ENCODE data around the gene SNCAIP. TPM values are rescaled to one million over a fixed set of nuclear protein-coding genes. Genes with fewer than 3 reads are reported as not detected.

The SNCAIP gene
- 10 to 100 TPM; 19.9 to 32.9 (median 31.0) TPM for polyA plus RNA-seq (ENCODE audit: insufficient read length in 4 of 4)

- DNase-seq (ENCODE audit: low read depth in 4 of 4, low spot score in 3 of 4), result no peak
Observed at GRCh38 chr5:122311961-122312590, at the start of gene SNCAIP. SNCAIP (plus strand) TSS chr5:122312237; CDS start chr5:122391135, 78,898 bp downstream.

DNA sequence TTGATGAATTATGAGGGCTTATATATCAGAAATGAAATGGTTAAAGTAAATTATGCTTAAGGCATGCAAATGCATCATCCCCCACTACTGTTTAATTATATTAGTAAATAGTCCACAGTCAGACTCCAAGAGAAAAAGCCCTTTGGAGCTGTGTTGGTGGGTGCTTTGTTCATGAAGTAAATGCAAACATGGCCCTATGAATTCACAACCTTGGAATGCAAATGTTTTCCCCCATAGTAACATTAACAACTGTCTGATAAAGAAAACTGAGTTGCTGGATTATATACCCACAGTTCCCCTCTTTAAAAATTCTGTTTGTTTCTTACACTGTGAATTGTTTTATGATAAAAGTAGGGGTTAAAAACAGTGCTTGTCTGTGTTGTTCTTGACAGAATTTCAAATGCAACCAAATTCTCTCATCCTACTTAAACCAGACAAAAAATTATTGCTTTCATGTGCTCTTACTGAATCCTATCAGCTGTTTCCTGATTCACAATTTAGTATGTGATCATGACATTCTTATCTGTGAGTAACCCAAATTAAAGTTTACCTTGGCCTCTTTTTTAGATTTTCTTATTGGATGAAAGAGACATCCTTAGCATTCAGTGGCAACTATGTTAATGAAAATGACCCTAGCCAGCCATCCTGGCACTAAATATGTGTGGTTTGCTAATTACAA is 48.5 kb upstream of the SNCAIP start:
- DNase-seq (ENCODE audit: low read depth in 4 of 4, low spot score in 3 of 4), result no peak

- DNase-seq (ENCODE audit: low read depth in 4 of 4, low spot score in 3 of 4), result no peak
Observed at GRCh38 chr5:122264610-122265009, 47.4 kb upstream of the SNCAIP start.

- no peak for DNase-seq (ENCODE audit: low read depth in 4 of 4, low spot score in 3 of 4)
Observed at GRCh38 chr5:122267185-122267584, 44.9 kb upstream of the SNCAIP start.

DNA sequence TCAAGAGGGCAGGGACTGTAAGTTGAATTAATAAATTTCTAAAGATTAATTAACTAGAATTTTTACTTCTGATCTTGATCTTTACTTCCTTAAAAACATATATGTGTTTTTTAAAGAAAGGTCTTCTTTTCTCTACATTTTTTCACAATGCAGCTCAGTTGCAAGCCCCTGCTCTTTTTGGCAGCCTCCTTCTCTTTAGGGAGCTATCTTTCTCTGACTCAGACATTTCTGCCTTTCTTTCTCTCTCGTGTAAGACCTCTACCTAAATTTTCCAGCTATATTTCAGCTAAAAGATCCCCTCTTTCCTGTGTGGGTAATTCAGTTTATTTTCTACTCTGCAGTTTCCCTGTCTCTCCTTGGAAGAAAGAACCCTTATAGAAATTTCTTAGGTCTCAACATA is 38.3 kb upstream of the SNCAIP start:
- DNase-seq (ENCODE audit: low read depth in 4 of 4, low spot score in 3 of 4), result no peak

DNA sequence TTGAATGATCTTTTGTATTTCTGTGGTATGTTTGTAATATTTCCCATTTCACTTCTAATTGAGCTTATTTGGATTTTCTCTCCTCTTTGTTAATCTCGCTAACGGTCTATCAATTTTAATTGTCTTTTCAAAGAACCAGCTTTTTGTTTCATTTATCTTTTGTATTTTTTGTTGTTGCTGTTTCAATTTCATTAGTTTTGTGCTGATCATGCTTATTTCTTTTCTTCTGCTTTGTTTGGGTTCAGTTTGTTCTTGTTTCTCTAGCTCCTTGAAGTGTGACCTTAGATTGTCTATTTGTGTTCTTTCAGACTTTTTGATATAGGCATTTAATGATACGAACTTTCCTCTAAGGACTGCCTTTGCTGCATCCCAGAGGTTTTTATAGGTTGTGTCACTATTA is 28.4 kb upstream of the SNCAIP start:
- no peak for DNase-seq (ENCODE audit: low read depth in 4 of 4, low spot score in 3 of 4)

DNA sequence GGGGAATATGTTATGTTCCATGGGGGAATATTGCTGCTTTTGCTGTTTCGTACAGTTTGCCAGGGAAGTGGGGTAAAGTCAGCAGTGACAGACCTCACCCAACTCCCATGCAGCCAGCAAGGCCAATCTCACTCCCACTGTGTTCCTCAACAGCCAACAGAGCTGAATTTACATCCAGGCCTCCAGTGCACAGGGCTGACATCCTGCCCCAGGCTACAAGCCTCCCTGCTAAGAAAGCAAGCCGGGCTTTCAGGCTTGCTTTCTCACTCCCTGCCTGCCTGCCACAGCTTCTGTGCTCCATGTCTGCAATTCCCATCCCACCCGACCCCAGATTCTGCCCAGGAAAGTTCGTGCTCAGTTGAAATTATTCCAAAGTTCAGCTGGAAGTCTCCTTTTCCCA is 25.5 kb upstream of the SNCAIP start:
- no peak for DNase-seq (ENCODE audit: low read depth in 4 of 4, low spot score in 3 of 4)

DNA sequence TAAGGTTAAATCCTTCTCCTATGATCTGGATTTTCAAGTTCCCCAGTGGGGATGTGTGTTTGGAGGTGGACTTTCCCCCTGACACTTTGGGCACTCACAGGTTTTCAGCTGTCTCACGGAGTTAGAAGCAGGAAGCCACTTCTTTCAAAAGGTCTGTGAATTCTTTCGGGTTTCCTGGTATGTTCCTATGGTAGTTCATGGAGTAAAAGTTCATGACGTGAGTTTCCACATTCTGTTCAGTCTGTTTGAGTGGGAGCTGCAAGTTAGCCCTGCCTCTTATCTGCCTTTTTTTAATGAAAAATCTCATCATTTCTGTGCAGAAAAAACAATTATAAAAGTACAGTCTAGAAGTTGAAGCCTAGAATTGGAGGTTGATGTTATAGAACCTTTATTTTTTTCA is 24.9 kb upstream of the SNCAIP start:
- DNase-seq (ENCODE audit: low read depth in 4 of 4, low spot score in 3 of 4), result no peak

- DNase-seq (ENCODE audit: low read depth in 4 of 4, low spot score in 3 of 4), result no peak
Observed at GRCh38 chr5:122291000-122291901, 20.8 kb upstream of the SNCAIP start.

- peak in 1 of 4 donors; percentile 38 for DNase-seq (ENCODE audit: low read depth in 4 of 4, low spot score in 3 of 4)
Observed at GRCh38 chr5:122292332-122292731, 19.7 kb upstream of the SNCAIP start.

DNA sequence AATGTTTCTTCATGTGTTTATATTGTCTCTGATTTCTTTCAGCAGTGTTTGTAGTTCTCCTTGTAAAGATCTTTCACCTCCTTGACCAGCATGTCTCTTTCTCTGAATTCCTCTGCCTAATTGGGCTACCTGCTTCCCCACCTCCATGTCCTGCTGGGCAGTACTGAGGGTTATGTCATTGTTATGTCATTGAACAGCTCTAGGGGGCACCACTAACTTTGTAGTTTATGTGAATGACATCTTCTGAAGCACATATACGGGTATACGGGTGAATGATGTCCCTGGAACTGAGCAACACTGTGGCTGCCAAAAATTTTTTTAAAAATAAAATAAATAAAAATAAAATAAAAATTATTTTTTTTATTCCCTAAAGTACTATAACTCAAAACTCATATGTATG is 16.9 kb upstream of the SNCAIP start:
- no peak for DNase-seq (ENCODE audit: low read depth in 4 of 4, low spot score in 3 of 4)

DNA sequence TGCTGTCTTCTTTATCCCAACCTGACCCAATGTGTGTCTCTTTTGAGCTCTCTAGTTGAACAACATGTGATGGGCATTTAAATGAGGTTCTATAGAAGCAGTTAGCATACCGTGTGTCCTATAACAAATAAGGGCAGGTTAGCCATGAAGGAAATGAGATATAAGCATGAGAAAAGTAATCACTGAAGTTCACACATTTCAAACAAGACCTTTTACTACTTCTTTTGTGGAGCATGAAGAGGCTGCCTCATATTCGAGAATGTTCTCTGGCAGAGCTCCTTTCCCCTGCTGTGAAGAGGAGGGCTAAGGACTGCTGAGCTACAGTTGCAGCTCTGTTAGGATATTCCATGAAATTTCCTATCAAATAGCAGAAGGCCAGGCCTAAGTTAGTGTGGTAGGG is 15.2 kb upstream of the SNCAIP start:
- DNase-seq (ENCODE audit: low read depth in 4 of 4, low spot score in 3 of 4), result no peak

DNA sequence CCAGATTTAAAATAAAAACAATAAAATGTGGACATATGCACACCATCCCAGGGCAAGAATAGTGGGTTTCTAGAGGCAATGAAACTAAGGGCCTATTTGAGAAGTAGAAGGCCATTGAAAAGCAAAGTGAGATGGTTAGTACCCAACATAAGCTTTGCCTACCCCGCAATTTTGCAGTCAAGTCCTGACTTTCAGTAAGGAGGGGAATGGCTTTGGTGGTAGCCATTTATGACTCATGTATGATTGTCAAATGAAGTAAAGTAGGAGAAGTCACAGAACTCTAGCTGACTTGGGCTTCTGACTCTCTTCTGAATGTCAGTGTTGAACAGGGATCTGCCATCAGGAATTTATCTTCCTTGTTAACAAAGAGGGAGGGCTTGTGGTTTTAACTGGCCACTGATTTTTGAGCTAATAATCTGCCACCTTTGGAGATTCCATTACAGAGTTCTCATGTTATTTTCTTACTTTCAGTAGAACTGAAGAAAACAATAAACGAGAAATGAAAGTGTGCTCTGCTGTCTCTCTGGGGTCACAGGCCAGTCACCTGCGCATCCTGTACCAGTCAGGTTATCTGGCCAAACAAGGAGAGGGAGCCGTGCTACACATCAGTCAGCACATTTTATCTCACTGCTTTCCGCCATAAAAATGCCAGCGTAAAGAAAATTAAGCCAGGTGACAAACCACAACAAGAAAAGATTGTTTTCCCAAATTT is 14.3 kb upstream of the SNCAIP start:
- DNase-seq (ENCODE audit: low read depth in 4 of 4, low spot score in 3 of 4), result no peak

GRCh38 chr5:122300374-122300773 is 11.7 kb upstream of the SNCAIP start:
- DNase-seq (ENCODE audit: low read depth in 4 of 4, low spot score in 3 of 4), result no peak

- DNase-seq (ENCODE audit: low read depth in 4 of 4, low spot score in 3 of 4), result no peak
Observed at GRCh38 chr5:122301016-122301415, 11.0 kb upstream of the SNCAIP start.

GRCh38 chr5:122304471-122305215 is 7.4 kb upstream of the SNCAIP start:
- DNase-seq (ENCODE audit: low read depth in 4 of 4, low spot score in 3 of 4), result no peak

GRCh38 chr5:122306461-122306860 is 5.6 kb upstream of the SNCAIP start:
- no peak for DNase-seq (ENCODE audit: low read depth in 4 of 4, low spot score in 3 of 4)

DNA sequence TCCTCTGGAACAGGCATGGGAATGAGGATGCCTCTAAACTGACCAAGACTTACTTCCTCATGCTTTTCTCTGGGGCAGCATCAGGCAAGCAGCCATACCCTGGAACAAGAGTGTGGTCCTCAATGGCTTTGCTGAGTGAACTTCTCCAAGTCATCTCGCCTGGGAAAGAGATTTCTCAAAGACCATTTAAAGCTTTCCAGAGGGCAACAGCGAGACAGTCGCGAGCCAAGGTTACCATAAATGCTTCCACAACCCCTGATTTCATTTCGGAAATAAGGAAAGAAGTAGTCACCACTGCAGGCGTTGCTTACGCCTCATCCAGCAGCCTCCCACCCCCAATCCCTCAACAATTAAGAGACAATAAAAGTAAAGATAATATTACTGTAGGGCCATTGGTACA is 1.1 kb upstream of the SNCAIP start:
- no peak for DNase-seq (ENCODE audit: low read depth in 4 of 4, low spot score in 3 of 4)

DNA sequence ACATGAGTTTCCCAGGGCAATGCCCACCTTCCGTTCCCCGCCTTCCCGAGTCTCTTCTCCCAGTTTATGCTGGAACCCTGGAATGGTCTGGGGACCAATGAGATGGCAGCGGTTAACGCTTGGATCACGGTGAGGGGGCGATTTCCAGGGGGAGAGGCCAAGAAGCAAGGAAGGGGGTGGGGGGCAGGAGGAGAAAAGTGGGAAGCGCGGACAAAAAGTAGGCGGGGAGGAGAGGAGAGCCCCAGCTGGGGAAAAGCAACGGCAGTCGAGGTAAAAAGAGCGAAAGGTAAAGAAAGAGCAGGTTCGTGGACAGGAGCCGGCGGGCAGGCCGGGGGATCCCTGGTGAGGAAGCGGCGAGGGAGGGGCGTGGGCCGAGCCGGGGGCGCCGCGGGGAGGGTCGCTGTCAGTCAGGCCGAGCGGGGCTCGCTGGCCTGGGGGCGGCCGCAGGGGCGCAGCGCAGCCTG is 508 bp upstream of the SNCAIP start:
- DNase-seq (ENCODE audit: low read depth in 4 of 4, low spot score in 3 of 4), result no peak
